ENCODE data around the gene SETD3. TPM values are rescaled to one million over a fixed set of nuclear protein-coding genes. Genes with fewer than 3 reads are reported as not detected.

Gene SETD3
- polyA plus RNA-seq, 1 donor from 2014 or later, result 49.6 TPM

DNA sequence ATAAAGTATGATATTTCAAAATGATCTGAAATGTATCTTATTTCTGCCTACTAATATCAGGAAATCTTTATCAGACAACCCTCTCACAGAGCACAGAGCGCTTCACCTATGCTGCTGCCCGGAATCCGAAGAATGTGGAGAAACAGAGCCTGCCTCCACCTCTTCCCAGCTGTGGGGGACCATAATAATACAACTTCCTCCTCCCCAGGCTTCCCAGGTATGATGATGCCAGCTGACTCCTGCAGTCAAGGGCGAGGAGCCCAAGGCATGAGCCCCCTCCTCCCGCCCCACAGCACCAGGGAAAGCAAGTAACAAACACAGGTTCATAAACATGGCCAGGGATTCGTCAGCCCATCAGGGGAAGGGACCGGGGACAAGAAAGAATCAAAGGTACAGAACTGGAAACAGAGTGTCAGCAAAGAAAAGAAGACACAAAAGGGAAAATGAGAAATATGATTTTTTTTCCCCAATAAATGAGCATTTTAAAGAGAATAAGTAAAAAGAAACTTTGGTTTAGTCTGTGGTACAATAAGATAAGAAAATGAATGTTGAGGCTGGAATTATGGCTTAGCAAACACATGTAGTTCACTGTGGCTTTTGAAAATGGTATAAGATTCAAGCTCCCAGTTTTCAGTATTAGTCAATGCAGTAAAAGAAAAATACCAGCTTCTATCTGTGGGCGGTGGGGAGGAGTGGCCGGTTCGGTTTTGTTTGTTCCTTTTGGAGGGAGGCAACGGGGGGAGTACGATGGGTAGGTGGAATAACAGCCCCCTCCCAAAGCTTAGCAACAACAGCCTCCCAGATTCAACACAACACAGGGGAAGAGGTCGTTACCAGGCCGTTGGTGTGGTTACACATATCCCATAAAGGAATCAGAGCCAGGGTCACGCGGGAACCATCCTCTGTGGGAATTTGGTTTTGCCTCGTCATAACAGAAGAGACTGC, 68.3 kb downstream of the SETD3 start:
- Histone ChIP-seq H4K20me1 (ENCODE audit: insufficient read depth) (no peaks in the 10 kb centered on the region), H3K27ac (ENCODE audit: low read length) (no peak overlapping the region)
- TF ChIP-seq, protein P1, sequence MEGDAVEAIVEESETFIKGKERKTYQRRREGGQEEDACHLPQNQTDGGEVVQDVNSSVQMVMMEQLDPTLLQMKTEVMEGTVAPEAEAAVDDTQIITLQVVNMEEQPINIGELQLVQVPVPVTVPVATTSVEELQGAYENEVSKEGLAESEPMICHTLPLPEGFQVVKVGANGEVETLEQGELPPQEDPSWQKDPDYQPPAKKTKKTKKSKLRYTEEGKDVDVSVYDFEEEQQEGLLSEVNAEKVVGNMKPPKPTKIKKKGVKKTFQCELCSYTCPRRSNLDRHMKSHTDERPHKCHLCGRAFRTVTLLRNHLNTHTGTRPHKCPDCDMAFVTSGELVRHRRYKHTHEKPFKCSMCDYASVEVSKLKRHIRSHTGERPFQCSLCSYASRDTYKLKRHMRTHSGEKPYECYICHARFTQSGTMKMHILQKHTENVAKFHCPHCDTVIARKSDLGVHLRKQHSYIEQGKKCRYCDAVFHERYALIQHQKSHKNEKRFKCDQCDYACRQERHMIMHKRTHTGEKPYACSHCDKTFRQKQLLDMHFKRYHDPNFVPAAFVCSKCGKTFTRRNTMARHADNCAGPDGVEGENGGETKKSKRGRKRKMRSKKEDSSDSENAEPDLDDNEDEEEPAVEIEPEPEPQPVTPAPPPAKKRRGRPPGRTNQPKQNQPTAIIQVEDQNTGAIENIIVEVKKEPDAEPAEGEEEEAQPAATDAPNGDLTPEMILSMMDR (IDR thresholded peaks at IDR 0.05; ENCODE audit: poor library complexity, severe bottlenecking), result no peak
- TF ChIP-seq MXI1 (conservative IDR thresholded peaks at IDR 0.05; ENCODE audit: poor library complexity, severe bottlenecking), result no peak
- TF ChIP-seq RAD21 (conservative IDR thresholded peaks at IDR 0.05), result no peak
- TF ChIP-seq POLR2AphosphoS5 (IDR thresholded peaks at IDR 0.05), result no peak
- no peak for TF ChIP-seq TAF1 (IDR thresholded peaks at IDR 0.05; ENCODE audit: low read depth)
- TF ChIP-seq, protein P2, sequence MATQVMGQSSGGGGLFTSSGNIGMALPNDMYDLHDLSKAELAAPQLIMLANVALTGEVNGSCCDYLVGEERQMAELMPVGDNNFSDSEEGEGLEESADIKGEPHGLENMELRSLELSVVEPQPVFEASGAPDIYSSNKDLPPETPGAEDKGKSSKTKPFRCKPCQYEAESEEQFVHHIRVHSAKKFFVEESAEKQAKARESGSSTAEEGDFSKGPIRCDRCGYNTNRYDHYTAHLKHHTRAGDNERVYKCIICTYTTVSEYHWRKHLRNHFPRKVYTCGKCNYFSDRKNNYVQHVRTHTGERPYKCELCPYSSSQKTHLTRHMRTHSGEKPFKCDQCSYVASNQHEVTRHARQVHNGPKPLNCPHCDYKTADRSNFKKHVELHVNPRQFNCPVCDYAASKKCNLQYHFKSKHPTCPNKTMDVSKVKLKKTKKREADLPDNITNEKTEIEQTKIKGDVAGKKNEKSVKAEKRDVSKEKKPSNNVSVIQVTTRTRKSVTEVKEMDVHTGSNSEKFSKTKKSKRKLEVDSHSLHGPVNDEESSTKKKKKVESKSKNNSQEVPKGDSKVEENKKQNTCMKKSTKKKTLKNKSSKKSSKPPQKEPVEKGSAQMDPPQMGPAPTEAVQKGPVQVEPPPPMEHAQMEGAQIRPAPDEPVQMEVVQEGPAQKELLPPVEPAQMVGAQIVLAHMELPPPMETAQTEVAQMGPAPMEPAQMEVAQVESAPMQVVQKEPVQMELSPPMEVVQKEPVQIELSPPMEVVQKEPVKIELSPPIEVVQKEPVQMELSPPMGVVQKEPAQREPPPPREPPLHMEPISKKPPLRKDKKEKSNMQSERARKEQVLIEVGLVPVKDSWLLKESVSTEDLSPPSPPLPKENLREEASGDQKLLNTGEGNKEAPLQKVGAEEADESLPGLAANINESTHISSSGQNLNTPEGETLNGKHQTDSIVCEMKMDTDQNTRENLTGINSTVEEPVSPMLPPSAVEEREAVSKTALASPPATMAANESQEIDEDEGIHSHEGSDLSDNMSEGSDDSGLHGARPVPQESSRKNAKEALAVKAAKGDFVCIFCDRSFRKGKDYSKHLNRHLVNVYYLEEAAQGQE (IDR thresholded peaks at IDR 0.05; ENCODE audit: borderline replicate concordance), result no peak
- no peak for TF ChIP-seq EP300 (conservative IDR thresholded peaks at IDR 0.05; ENCODE audit: poor library complexity, severe bottlenecking)
- no peak for TF ChIP-seq EZH2 (IDR thresholded peaks at IDR 0.05; ENCODE audit: borderline replicate concordance, insufficient read depth, low read length, poor library complexity, severe bottlenecking)
- no peak for TF ChIP-seq SMC3 (conservative IDR thresholded peaks at IDR 0.05; ENCODE audit: poor library complexity)

DNA sequence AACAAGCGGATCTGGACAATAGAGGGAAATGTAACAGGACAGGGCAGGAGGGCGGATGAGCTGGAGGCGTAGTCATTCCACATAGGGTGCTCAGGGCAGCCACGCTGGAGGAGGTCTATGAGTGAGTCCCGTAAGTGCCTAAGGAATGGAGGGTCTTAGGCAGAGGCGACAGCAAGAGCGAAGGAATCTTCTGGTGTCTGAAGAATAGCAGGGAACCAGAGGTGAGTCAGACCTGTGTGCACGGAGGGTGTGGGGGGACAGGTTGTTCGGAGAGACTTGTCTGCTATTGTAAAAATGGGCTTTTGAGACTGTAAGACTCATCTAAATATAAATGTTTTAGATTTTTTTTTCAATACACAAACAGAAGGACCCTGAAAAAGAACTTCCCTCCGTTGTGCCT, 70.6 kb downstream of the SETD3 start:
- Histone ChIP-seq H3F3A (ENCODE audit: insufficient read depth, low read length, poor library complexity, severe bottlenecking) (no peaks in the 10 kb centered on the region), H3K36me3 (ENCODE audit: insufficient read depth, low read length) (no peaks in the 10 kb centered on the region), H3K4me3 (ENCODE audit: low read length) (no peak overlapping the region), H3K79me2 (replicated peaks; ENCODE audit: insufficient read depth, low read length) (no peaks in the 10 kb centered on the region), H3K9me3 (ENCODE audit: low read length) (no peaks in the 10 kb centered on the region), H3K9me2 (ENCODE audit: insufficient read depth, low read length) (no peaks in the 10 kb centered on the region), H3K27ac (ENCODE audit: low read length) (no peak overlapping the region), H2AFZ (ENCODE audit: low read depth, low read length) (no peak overlapping the region), H3K9ac (ENCODE audit: low read length) (no peak overlapping the region), H3K27me3 (ENCODE audit: insufficient read depth, low read depth, low read length) (no peaks in the 10 kb centered on the region), H4K20me1 (ENCODE audit: insufficient read depth) (no peaks in the 10 kb centered on the region), H3K4me2 (ENCODE audit: low read length) (no peak overlapping the region)
- TF ChIP-seq POLR2AphosphoS5 (IDR thresholded peaks at IDR 0.05) (no peak), EP300 (conservative IDR thresholded peaks at IDR 0.05; ENCODE audit: poor library complexity, severe bottlenecking) (no peak), MXI1 (conservative IDR thresholded peaks at IDR 0.05; ENCODE audit: poor library complexity, severe bottlenecking) (no peak), TAF1 (IDR thresholded peaks at IDR 0.05; ENCODE audit: low read depth) (no peak), RAD21 (conservative IDR thresholded peaks at IDR 0.05) (no peak), EZH2 (IDR thresholded peaks at IDR 0.05; ENCODE audit: borderline replicate concordance, insufficient read depth, low read length, poor library complexity, severe bottlenecking) (no peak), SMC3 (conservative IDR thresholded peaks at IDR 0.05; ENCODE audit: poor library complexity) (no peak)
- TF ChIP-seq, protein P1 (IDR thresholded peaks at IDR 0.05; ENCODE audit: poor library complexity, severe bottlenecking), result no peak
- TF ChIP-seq, protein P2 (IDR thresholded peaks at IDR 0.05; ENCODE audit: borderline replicate concordance), result no peak

More for the DNA sequence above, 68.3 kb downstream of the SETD3 start:
- Histone ChIP-seq H3K4me2 (ENCODE audit: low read length) (no peak overlapping the region), H2AFZ (ENCODE audit: low read depth, low read length) (no peak overlapping the region), H3K36me3 (ENCODE audit: insufficient read depth, low read length) (no peaks in the 10 kb centered on the region), H3K4me3 (ENCODE audit: low read length) (no peak overlapping the region), H3K79me2 (replicated peaks; ENCODE audit: insufficient read depth, low read length) (no peaks in the 10 kb centered on the region), H3F3A (ENCODE audit: insufficient read depth, low read length, poor library complexity, severe bottlenecking) (peaks cover 6% of the 10 kb centered on the region), H3K27me3 (ENCODE audit: insufficient read depth, low read depth, low read length) (no peaks in the 10 kb centered on the region), H3K9me2 (ENCODE audit: insufficient read depth, low read length) (no peaks in the 10 kb centered on the region), H3K9ac (ENCODE audit: low read length) (no peak overlapping the region), H3K9me3 (ENCODE audit: low read length) (no peaks in the 10 kb centered on the region)
